ENCODE measurements around the gene EEPD1. TPM values are rescaled to one million over a fixed set of nuclear protein-coding genes. Genes with fewer than 3 reads are reported as not detected.
"Not testable (repeated sequence)": the region's sequence is repeated elsewhere in the genome, so short reads cannot be mapped to it uniquely, and the experiment has no call there.

Gene EEPD1
- total RNA-seq, 1 donor from 2014 or later, result 5.1 TPM

GRCh38 chr7:36129048-36129534 lies 24.0 kb upstream of the EEPD1 start:
- peak; percentile 66 for DNase-seq

GRCh38 chr7:36130236-36130945 lies 22.7 kb upstream of the EEPD1 start:
- no peak for DNase-seq

GRCh38 chr7:36131026-36131425 lies 22.0 kb upstream of the EEPD1 start:
- DNase-seq, result no peak

GRCh38 chr7:36131499-36131898 lies 21.6 kb upstream of the EEPD1 start:
- no peak for DNase-seq

- DNase-seq, result no peak
Observed at GRCh38 chr7:36132012-36132411, 21.0 kb upstream of the EEPD1 start.

- no peak for DNase-seq
Observed at GRCh38 chr7:36135700-36136099, 17.4 kb upstream of the EEPD1 start.

- DNase-seq, result no peak
Observed at GRCh38 chr7:36137258-36137657, 15.8 kb upstream of the EEPD1 start.

GRCh38 chr7:36137754-36138153 lies 15.3 kb upstream of the EEPD1 start:
- no peak for DNase-seq

GRCh38 chr7:36138209-36138608 lies 14.8 kb upstream of the EEPD1 start:
- no peak for DNase-seq

- DNase-seq, result no peak
Observed at GRCh38 chr7:36141351-36141750, 11.7 kb upstream of the EEPD1 start.

- no peak for DNase-seq
Observed at GRCh38 chr7:36141850-36142249, 11.2 kb upstream of the EEPD1 start.

GRCh38 chr7:36144189-36144588 lies 8.9 kb upstream of the EEPD1 start:
- no peak for DNase-seq

GRCh38 chr7:36145686-36146085 lies 7.4 kb upstream of the EEPD1 start:
- DNase-seq, result no peak

GRCh38 chr7:36147361-36147760 lies 5.7 kb upstream of the EEPD1 start:
- DNase-seq, result no peak

- no peak for DNase-seq
Observed at GRCh38 chr7:36148422-36149065, 4.5 kb upstream of the EEPD1 start.

- DNase-seq, result not testable (repeated sequence)
Observed at GRCh38 chr7:36149240-36149639, 3.8 kb upstream of the EEPD1 start.

GRCh38 chr7:36149694-36150452 lies 3.2 kb upstream of the EEPD1 start:
- no peak for DNase-seq

- DNase-seq, result no peak
Observed at GRCh38 chr7:36151921-36152755, 916 bp upstream of the EEPD1 start.

GRCh38 chr7:36153571-36154097 lies 580 bp downstream of the EEPD1 start:
- DNase-seq, result peak; percentile 16

- DNase-seq, result no peak
Observed at GRCh38 chr7:36154255-36155212, 1.5 kb downstream of the EEPD1 start.

- DNase-seq, result peak; percentile 3
Observed at GRCh38 chr7:36155811-36156361, 2.8 kb downstream of the EEPD1 start.

Data from dermis blood vessel endothelial cell (primary cell).